Activated T-cell treated with anti-CD3 and anti-CD28 coated beads, Interleukin-2, amount 50 U/mL, for 72 hours (primary cell): ENCODE measurements around the gene DCLK1. TPM values are rescaled to one million over a fixed set of nuclear protein-coding genes. Genes with fewer than 3 reads are reported as not detected.

Experiments used
- ATAC-seq, 2 donors: fragments of 150-1000 bp; cut with Tn5 transposase; replicated peaks in 1 of 2; 2 replicates each; pipeline ENCODE4 v1.10.0; 2021; ENCODE audit warnings: moderate library complexity in 2 of 2, mild to moderate bottlenecking in 1 of 2
- DNase-seq, 2 donors: peaks; one replicate each; pipeline ENCODE4 v3.0.0; 2021 to 2022; ENCODE audit warnings: mixed read lengths in 1 of 2
- H3K27ac Mint-ChIP-seq: one replicate; pipeline ENCODE4 v1.8.0; 2022; ENCODE audit warnings: mild to moderate bottlenecking, moderate library complexity, mixed read lengths
- H3K27me3 Mint-ChIP-seq: one replicate; pipeline ENCODE4 v1.8.0; 2022; ENCODE audit warnings: low read depth, mixed read lengths
- H3K36me3 Mint-ChIP-seq, 2 donors: one replicate each; pipeline ENCODE4 v1.8.0; 2022; ENCODE audit warnings: mixed read lengths in 2 of 2, mild to moderate bottlenecking in 1 of 2; ENCODE audit not compliant: insufficient read depth in 2 of 2
- H3K4me1 Mint-ChIP-seq: one replicate; pipeline ENCODE4 v1.8.0; 2022; ENCODE audit warnings: low read depth, mixed read lengths
- H3K4me3 Mint-ChIP-seq, 2 donors: one replicate each; pipeline ENCODE4 v1.8.0; 2022; ENCODE audit warnings: mild to moderate bottlenecking in 2 of 2, mixed read lengths in 2 of 2, moderate library complexity in 2 of 2
- H3K9me3 Mint-ChIP-seq, 2 donors: one replicate each; pipeline ENCODE4 v1.8.0; 2022; ENCODE audit warnings: mixed read lengths in 2 of 2
- total RNA-seq, 2 donors: library from RNA; stranded (reverse); gene quantifications; one replicate each; pipeline ENCODE4 v1.2.3, GENCODE V29; 2022

DCLK1 gene
- total RNA-seq, 2 donors from 2014 or later: not detected

- Mint-ChIP-seq H3K27me3 (no peaks in the 10 kb centered on the region), H3K4me1 (no peaks in the 10 kb centered on the region), H3K9me3 (peaks cover 4 to 7% of the 10 kb centered on the region in 2 donors), H3K4me3 (no peak overlapping the region), H3K36me3 (no peaks in the 10 kb centered on the region), H3K27ac (no peak overlapping the region)
- ATAC-seq (no peak), DNase-seq (no peak)
These were observed 394.3 kb downstream of the DCLK1 start for GRCh38 chr13:35736876-35737275.

GRCh38 chr13:35733827-35734226 is 397.4 kb downstream of the DCLK1 start:
- Mint-ChIP-seq H3K27me3 (no peaks in the 10 kb centered on the region), H3K4me1 (no peaks in the 10 kb centered on the region), H3K36me3 (no peaks in the 10 kb centered on the region), H3K27ac (no peak overlapping the region), H3K4me3 (no peak overlapping the region), H3K9me3 (no peaks in the 10 kb centered on the region)
- no peak for DNase-seq
- no peak for ATAC-seq

- no peaks in the 10 kb centered on the region for H3K36me3 Mint-ChIP-seq
- no peak overlapping the region for H3K27ac Mint-ChIP-seq
- H3K9me3 Mint-ChIP-seq: no peaks in the 10 kb centered on the region
- no peaks in the 10 kb centered on the region for H3K4me1 Mint-ChIP-seq
- no peak overlapping the region for H3K4me3 Mint-ChIP-seq
- H3K27me3 Mint-ChIP-seq: no peaks in the 10 kb centered on the region
- DNase-seq (no peak), ATAC-seq (no peak)
These were observed 398.6 kb downstream of the DCLK1 start for GRCh38 chr13:35732565-35732964.

GRCh38 chr13:35731471-35731870 is 399.7 kb downstream of the DCLK1 start:
- DNase-seq (no peak), ATAC-seq (no peak)
- Mint-ChIP-seq H3K4me1 (no peaks in the 10 kb centered on the region), H3K27ac (no peak overlapping the region), H3K36me3 (no peaks in the 10 kb centered on the region), H3K27me3 (no peaks in the 10 kb centered on the region), H3K9me3 (no peaks in the 10 kb centered on the region), H3K4me3 (no peak overlapping the region)

- Mint-ChIP-seq H3K27ac (no peak overlapping the region), H3K27me3 (no peaks in the 10 kb centered on the region), H3K9me3 (no peaks in the 10 kb centered on the region), H3K4me3 (no peak overlapping the region), H3K4me1 (no peaks in the 10 kb centered on the region), H3K36me3 (no peaks in the 10 kb centered on the region)
- DNase-seq (peak in 1 of 2 donors; percentile 1), ATAC-seq (peak; percentile 49 to 59)
These were observed 401.1 kb downstream of the DCLK1 start for GRCh38 chr13:35729926-35730627.

GRCh38 chr13:35727881-35728280 is 403.3 kb downstream of the DCLK1 start:
- Mint-ChIP-seq H3K27me3 (no peaks in the 10 kb centered on the region), H3K36me3 (no peaks in the 10 kb centered on the region), H3K4me1 (no peaks in the 10 kb centered on the region), H3K4me3 (no peak overlapping the region), H3K9me3 (no peaks in the 10 kb centered on the region), H3K27ac (no peak overlapping the region)
- ATAC-seq (no peak), DNase-seq (no peak)

GRCh38 chr13:35724446-35724845 is 406.7 kb downstream of the DCLK1 start:
- ATAC-seq: no peak
- H3K9me3 Mint-ChIP-seq: no peaks in the 10 kb centered on the region
- H3K4me1 Mint-ChIP-seq: peaks cover 6% of the 10 kb centered on the region

GRCh38 chr13:35723821-35724220 is 407.4 kb downstream of the DCLK1 start:
- no peaks in the 10 kb centered on the region for H3K9me3 Mint-ChIP-seq
- no peak for ATAC-seq

More at GRCh38 chr13:35724446-35724845, 406.7 kb downstream of the DCLK1 start:
- no peak overlapping the region for H3K27ac Mint-ChIP-seq
- no peak overlapping the region for H3K4me3 Mint-ChIP-seq
- no peak for DNase-seq
- H3K27me3 Mint-ChIP-seq: peaks cover 11% of the 10 kb centered on the region
- no peaks in the 10 kb centered on the region for H3K36me3 Mint-ChIP-seq

GRCh38 chr13:35723053-35723461 is 408.1 kb downstream of the DCLK1 start:
- no peaks in the 10 kb centered on the region for H3K9me3 Mint-ChIP-seq
- no peak overlapping the region for H3K4me3 Mint-ChIP-seq
- peaks cover 6% of the 10 kb centered on the region for H3K4me1 Mint-ChIP-seq
- ATAC-seq: no peak
- peaks cover 11% of the 10 kb centered on the region for H3K27me3 Mint-ChIP-seq
- no peak for DNase-seq
- H3K27ac Mint-ChIP-seq: no peak overlapping the region
- H3K36me3 Mint-ChIP-seq: no peaks in the 10 kb centered on the region

More at GRCh38 chr13:35723821-35724220, 407.4 kb downstream of the DCLK1 start:
- Mint-ChIP-seq H3K27ac (no peak overlapping the region), H3K36me3 (no peaks in the 10 kb centered on the region), H3K4me3 (no peak overlapping the region), H3K27me3 (peaks cover 11% of the 10 kb centered on the region), H3K4me1 (peaks cover 6% of the 10 kb centered on the region)
- DNase-seq: no peak

GRCh38 chr13:35722458-35723052 is 408.6 kb downstream of the DCLK1 start:
- H3K4me1 Mint-ChIP-seq: peaks cover 6% of the 10 kb centered on the region
- peaks cover 11% of the 10 kb centered on the region for H3K27me3 Mint-ChIP-seq
- DNase-seq: no peak
- ATAC-seq: no peak
- no peak overlapping the region for H3K4me3 Mint-ChIP-seq
- no peak overlapping the region for H3K27ac Mint-ChIP-seq
- no peaks in the 10 kb centered on the region for H3K9me3 Mint-ChIP-seq
- no peaks in the 10 kb centered on the region for H3K36me3 Mint-ChIP-seq

- peak overlapping the region; percentile 32 to 70 for H3K4me3 Mint-ChIP-seq
- DNase-seq (peak; percentile 41 to 59), ATAC-seq (peak; percentile 55 to 61)
- peaks cover 6% of the 10 kb centered on the region for H3K4me1 Mint-ChIP-seq
- H3K27ac Mint-ChIP-seq: no peak overlapping the region
- peaks cover 11% of the 10 kb centered on the region for H3K27me3 Mint-ChIP-seq
- H3K9me3 Mint-ChIP-seq: no peaks in the 10 kb centered on the region
- H3K36me3 Mint-ChIP-seq: no peaks in the 10 kb centered on the region
These were observed 410.3 kb downstream of the DCLK1 start for GRCh38 chr13:35720690-35721554.

GRCh38 chr13:35720290-35720689 is 410.9 kb downstream of the DCLK1 start:
- peak overlapping the region in 1 of 2 donors; percentile 32 for H3K4me3 Mint-ChIP-seq
- ATAC-seq (no peak), DNase-seq (no peak)
- H3K27me3 Mint-ChIP-seq: peaks cover 11% of the 10 kb centered on the region
- H3K27ac Mint-ChIP-seq: no peak overlapping the region
- no peaks in the 10 kb centered on the region for H3K36me3 Mint-ChIP-seq
- H3K9me3 Mint-ChIP-seq: no peaks in the 10 kb centered on the region
- peaks cover 6% of the 10 kb centered on the region for H3K4me1 Mint-ChIP-seq
